Panc1 (cell line): ENCODE measurements around the gene HOXA7. TPM values are rescaled to one million over a fixed set of nuclear protein-coding genes. Genes with fewer than 3 reads are reported as not detected.

Experiments used
- ATAC-seq: fragments of 200-7000 bp; cut with Tn5 transposase; 2 replicates; pipeline ENCODE4 v1.9.1; 2020; ENCODE audit warnings: mild to moderate bottlenecking, moderate library complexity
- BruUV-seq: library from RNA; stranded (reverse); fragments of 400-500 nt; replicated peaks from 2 replicates; lab custom pipeline; 2021; lab: Mats Ljungman, UMichigan
- CTCF ChIA-PET: fragments of 300-600 bp; sonication (Branson Sonifier 250); formaldehyde crosslinking; loops from one replicate; lab custom pipeline; 2022; ENCODE audit warnings: antibody characterized with exemption; lab: Charles Lee
- POLR2A ChIA-PET: fragments of 300-600 bp; sonication (Branson Sonifier 250); formaldehyde crosslinking; loops from one replicate; lab custom pipeline; 2022; ENCODE audit warnings: antibody characterized with exemption; lab: Charles Lee
- DNase-seq: peaks from one replicate; pipeline ENCODE4 v3.0.0-alpha.2; 2010; ENCODE audit warnings: low read depth, low spot score
- H3K27ac ChIP-seq: 2 replicates; pipeline ENCODE4 v1.5.1; 2011; ENCODE audit warnings: mild to moderate bottlenecking, low read length, inconsistent platforms
- H3K27me3 ChIP-seq: fragments of 200-500 bp; sonication (Bioruptor generic); 2 replicates; pipeline ENCODE4 v1.6.0; 2014; ENCODE audit warnings: low read length, inconsistent platforms; ENCODE audit not compliant: control insufficient read depth, insufficient read depth
- H3K36me3 ChIP-seq: fragments of 200-500 bp; sonication (Bioruptor generic); 2 replicates; pipeline ENCODE4 v1.5.1; 2014; ENCODE audit warnings: inconsistent platforms, mild to moderate bottlenecking, low read length, moderate library complexity; ENCODE audit not compliant: control insufficient read depth, insufficient read depth
- H3K4me1 ChIP-seq: 2 replicates; pipeline ENCODE4 v1.5.1; 2011; ENCODE audit warnings: inconsistent platforms, mild to moderate bottlenecking, low read length, moderate library complexity; ENCODE audit not compliant: control insufficient read depth, insufficient read depth
- H3K4me3 ChIP-seq, 2 experiments: 2 replicates each; pipeline ENCODE4 v1.5.1; 2011 to 2012; ENCODE audit warnings: low read depth in 2 of 2, low read length in 2 of 2, mild to moderate bottlenecking in 2 of 2, inconsistent platforms in 1 of 2, moderate library complexity in 1 of 2
- H3K9me3 ChIP-seq: fragments of 200-500 bp; sonication (Bioruptor generic); 2 replicates; pipeline ENCODE4 v1.5.1; 2014; ENCODE audit warnings: low read depth, mild to moderate bottlenecking, inconsistent platforms, low read length, moderate library complexity; ENCODE audit not compliant: control insufficient read depth, insufficient read depth
- POLR2AphosphoS5 ChIP-seq: IDR thresholded peaks from 2 replicates; pipeline ENCODE4 v1.6.1; 2012; ENCODE audit warnings: mild to moderate bottlenecking, low read depth, low read length, moderate library complexity
- SIN3A ChIP-seq: IDR thresholded peaks from 2 replicates; pipeline ENCODE4 v1.6.1; 2012; ENCODE audit warnings: low read depth, mild to moderate bottlenecking, low read length, moderate library complexity, borderline replicate concordance; ENCODE audit not compliant: insufficient read depth
- TCF7L2 ChIP-seq: IDR thresholded peaks from 2 replicates; pipeline ENCODE4 v1.6.1; 2011; ENCODE audit warnings: mild to moderate bottlenecking, low read depth, low read length, inconsistent platforms
- in situ Hi-C: cut with HindIII; loops from 2 replicates; pipeline ENCODE4 v1.10.0; 2016; ENCODE audit warnings: low sequenced_read_pairs, low pct_unique_long_range_greater_than_20kb
- intact Hi-C: fragments of 100-400 bp; cut with micrococcal nuclease; formaldehyde crosslinking; loops from one replicate; pipeline ENCODE4 v1.10.0; 2022; ENCODE audit not compliant: unreplicated experiment
- total RNA-seq: library from RNA; stranded (reverse); gene quantifications from one replicate; pipeline ENCODE4 v1.2.1, GENCODE V29; 2021; ENCODE audit not compliant: unreplicated experiment
- TF ChIP-seq, protein P1 (sequence below): fragments of 450-650 bp; IDR thresholded peaks from 2 replicates; pipeline ENCODE4 v1.5.1; 2017; ENCODE audit warnings: mild to moderate bottlenecking
- TF ChIP-seq, protein P2 (sequence below), 2 experiments: IDR thresholded peaks; 2 replicates each; pipeline ENCODE4 v1.6.1; 2011 to 2012; ENCODE audit warnings: low read depth in 2 of 2, control low read depth in 1 of 2, low read length in 1 of 2, mild to moderate bottlenecking in 1 of 2, moderate library complexity in 1 of 2; ENCODE audit not compliant: insufficient read depth in 1 of 2

The HOXA7 gene
- total RNA-seq, 1 experiment from 2014 or later: not detected

DNA sequence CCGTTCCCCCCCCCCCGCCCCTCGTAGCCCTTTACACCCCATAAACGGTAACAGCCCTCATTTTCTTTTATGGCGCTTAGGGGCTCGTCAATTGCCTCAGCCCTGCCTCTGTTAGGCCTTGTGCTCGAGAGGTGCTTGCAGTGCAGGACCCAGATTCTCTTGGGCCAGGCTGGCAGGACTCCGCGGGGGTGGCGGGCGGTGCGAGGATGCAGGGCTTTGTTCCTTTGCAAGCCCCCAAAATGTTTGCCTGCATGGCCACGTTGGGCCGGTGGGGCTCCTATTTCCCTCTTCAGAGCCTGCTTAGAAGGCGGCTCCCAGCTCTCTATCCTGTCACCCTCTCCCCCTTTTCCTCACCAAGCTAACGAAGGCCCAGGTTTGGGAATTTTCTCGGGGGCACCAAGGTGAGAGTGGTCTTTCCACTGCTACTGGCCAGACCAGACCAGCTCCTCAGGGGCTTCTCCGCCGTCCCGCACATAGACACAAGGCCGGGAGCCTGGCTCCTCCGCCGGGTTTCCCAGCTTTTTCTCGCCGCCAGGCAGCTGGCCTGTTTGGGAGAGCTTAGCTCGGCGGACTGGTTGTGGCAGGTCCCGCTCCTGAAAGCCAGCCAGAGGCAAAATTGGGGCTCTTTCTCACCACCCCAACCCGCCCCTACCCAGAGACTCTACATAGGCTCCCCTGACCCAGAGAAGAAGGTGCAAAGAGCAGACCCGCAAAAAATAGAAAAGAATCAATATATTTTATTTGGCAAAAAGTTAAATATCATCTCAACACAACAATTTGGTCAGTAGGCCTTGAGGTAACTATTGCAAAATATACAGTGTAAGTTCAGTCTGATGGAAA is 5.5 kb upstream of the HOXA7 start:
- Histone ChIP-seq H3K36me3 (no peaks in the 10 kb centered on the region; the same call in 1 of the 2 replicates), H3K27me3 (no peaks in the 10 kb centered on the region), H3K4me3 (no peak overlapping the region), H3K27ac (no peak overlapping the region), H3K4me1 (no peaks in the 10 kb centered on the region), H3K9me3 (no peaks in the 10 kb centered on the region)
- ATAC-seq: no peak
- BruUV-seq: no TSS peak
- intact Hi-C loops (loop anchor here (2.0 to 5.0 kb wide), 2 partner anchors 479 to 785 kb away; no protein-coding TSS in a partner anchor), in situ Hi-C loops (no loop called here)
- TF ChIP-seq TCF7L2 (no peak), SIN3A (no peak), POLR2AphosphoS5 (no peak)
- TF ChIP-seq, protein P1, sequence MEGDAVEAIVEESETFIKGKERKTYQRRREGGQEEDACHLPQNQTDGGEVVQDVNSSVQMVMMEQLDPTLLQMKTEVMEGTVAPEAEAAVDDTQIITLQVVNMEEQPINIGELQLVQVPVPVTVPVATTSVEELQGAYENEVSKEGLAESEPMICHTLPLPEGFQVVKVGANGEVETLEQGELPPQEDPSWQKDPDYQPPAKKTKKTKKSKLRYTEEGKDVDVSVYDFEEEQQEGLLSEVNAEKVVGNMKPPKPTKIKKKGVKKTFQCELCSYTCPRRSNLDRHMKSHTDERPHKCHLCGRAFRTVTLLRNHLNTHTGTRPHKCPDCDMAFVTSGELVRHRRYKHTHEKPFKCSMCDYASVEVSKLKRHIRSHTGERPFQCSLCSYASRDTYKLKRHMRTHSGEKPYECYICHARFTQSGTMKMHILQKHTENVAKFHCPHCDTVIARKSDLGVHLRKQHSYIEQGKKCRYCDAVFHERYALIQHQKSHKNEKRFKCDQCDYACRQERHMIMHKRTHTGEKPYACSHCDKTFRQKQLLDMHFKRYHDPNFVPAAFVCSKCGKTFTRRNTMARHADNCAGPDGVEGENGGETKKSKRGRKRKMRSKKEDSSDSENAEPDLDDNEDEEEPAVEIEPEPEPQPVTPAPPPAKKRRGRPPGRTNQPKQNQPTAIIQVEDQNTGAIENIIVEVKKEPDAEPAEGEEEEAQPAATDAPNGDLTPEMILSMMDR: no peak
- TF ChIP-seq, protein P2, sequence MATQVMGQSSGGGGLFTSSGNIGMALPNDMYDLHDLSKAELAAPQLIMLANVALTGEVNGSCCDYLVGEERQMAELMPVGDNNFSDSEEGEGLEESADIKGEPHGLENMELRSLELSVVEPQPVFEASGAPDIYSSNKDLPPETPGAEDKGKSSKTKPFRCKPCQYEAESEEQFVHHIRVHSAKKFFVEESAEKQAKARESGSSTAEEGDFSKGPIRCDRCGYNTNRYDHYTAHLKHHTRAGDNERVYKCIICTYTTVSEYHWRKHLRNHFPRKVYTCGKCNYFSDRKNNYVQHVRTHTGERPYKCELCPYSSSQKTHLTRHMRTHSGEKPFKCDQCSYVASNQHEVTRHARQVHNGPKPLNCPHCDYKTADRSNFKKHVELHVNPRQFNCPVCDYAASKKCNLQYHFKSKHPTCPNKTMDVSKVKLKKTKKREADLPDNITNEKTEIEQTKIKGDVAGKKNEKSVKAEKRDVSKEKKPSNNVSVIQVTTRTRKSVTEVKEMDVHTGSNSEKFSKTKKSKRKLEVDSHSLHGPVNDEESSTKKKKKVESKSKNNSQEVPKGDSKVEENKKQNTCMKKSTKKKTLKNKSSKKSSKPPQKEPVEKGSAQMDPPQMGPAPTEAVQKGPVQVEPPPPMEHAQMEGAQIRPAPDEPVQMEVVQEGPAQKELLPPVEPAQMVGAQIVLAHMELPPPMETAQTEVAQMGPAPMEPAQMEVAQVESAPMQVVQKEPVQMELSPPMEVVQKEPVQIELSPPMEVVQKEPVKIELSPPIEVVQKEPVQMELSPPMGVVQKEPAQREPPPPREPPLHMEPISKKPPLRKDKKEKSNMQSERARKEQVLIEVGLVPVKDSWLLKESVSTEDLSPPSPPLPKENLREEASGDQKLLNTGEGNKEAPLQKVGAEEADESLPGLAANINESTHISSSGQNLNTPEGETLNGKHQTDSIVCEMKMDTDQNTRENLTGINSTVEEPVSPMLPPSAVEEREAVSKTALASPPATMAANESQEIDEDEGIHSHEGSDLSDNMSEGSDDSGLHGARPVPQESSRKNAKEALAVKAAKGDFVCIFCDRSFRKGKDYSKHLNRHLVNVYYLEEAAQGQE (IDR thresholded peaks at IDR 0.05; ENCODE audit: insufficient read depth in 1 of 2, low read depth in 2 of 2, low read length in 1 of 2): no peak
- ChIA-PET CTCF (interaction anchor here (0.7 to 2.5 kb wide), 8 partner anchors 12 to 1269 kb away, joined by 3 to 24 read pairs (median 6); no protein-coding TSS in a partner anchor), POLR2A (no interaction called here)
- DNase-seq: no peak

DNA sequence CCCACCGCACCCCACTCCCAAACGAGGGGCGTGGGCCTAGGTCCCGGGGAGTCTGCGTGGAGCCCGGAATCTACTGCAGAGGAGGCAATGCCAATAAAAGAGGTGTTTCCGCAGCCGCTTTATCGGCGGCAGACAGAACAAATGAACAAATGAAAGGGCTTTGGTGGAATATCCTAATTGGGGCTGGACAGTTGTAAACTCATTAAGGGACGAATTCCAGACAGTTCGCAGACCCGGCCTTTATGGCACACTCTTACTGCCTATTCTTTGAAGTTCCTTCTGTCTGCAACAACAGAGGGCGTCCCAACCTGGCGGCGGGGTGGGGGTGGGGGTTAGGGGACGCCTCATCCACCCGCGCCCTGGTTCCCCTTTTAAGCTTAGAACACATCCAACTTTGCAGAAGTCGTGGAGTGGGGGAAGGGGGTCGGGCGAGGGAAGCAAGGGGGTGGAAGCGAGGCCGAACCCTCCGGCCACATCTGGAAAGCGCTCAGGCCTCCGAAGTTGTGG is 4.8 kb upstream of the HOXA7 start:
- no peaks in the 10 kb centered on the region; the same call in 1 of the 2 replicates for H3K36me3 ChIP-seq
- H3K27me3 ChIP-seq: no peaks in the 10 kb centered on the region
- BruUV-seq: no TSS peak
- no peak for TF ChIP-seq SIN3A
- TF ChIP-seq POLR2AphosphoS5: no peak
- TF ChIP-seq TCF7L2: no peak
- TF ChIP-seq, protein P1: no peak
- TF ChIP-seq, protein P2 (IDR thresholded peaks at IDR 0.05; ENCODE audit: insufficient read depth in 1 of 2, low read depth in 2 of 2, low read length in 1 of 2): no peak
- no peak for ATAC-seq
- H3K4me1 ChIP-seq: no peaks in the 10 kb centered on the region
- peak overlapping the region; percentile 81 for H3K27ac ChIP-seq
- intact Hi-C loops (loop anchor here (2.0 to 5.0 kb wide), 2 partner anchors 478 to 784 kb away; no protein-coding TSS in a partner anchor), in situ Hi-C loops (no loop called here)
- CTCF ChIA-PET: interaction anchor here (0.6 to 2.5 kb wide), 12 partner anchors 11 to 1269 kb away, joined by 3 to 24 read pairs (median 4); no protein-coding TSS in a partner anchor
- H3K4me3 ChIP-seq: peak overlapping the region; percentile 71 to 80
- POLR2A ChIA-PET: interaction anchor here (0.6 kb wide), 1 partner anchor 62 kb away, joined by 4 read pairs; no protein-coding TSS in a partner anchor
- H3K9me3 ChIP-seq: no peaks in the 10 kb centered on the region
- DNase-seq: no peak
